GM12878 (cell line): ENCODE measurements around the gene HS6ST3. TPM values are rescaled to one million over a fixed set of nuclear protein-coding genes. Genes with fewer than 3 reads are reported as not detected.

Experiments
- ATAC-seq: fragments of 200-7000 bp; cut with Tn5 transposase; 3 replicates; pipeline ENCODE4 v1.9.1; 2020; ENCODE audit warnings: mild to moderate bottlenecking, moderate library complexity
- BruUV-seq: library from RNA; stranded (reverse); fragments of 400-500 nt; replicated peaks from 2 replicates; lab custom pipeline; 2021; lab: Mats Ljungman, UMichigan
- CTCF ChIA-PET: fragments of 300-600 bp; sonication (Branson Sonifier 250); formaldehyde crosslinking; extraction: SDS; loops from one replicate; lab custom pipeline; 2021; ENCODE audit warnings: inconsistent platforms; lab: Yijun Ruan, JAX
- POLR2A ChIA-PET: fragments of 350-600 bp; formaldehyde crosslinking; extraction: SDS; loops from one replicate; lab custom pipeline; 2021; ENCODE audit warnings: inconsistent platforms; lab: Charles Lee
- RAD21 ChIA-PET: fragments of 300-600 bp; sonication (Branson Sonifier 250); formaldehyde crosslinking; loops from one replicate; lab custom pipeline; 2023; ENCODE audit warnings: antibody characterized with exemption; ENCODE audit not compliant: unreplicated experiment; lab: Charles Lee
- SMC1A ChIA-PET: fragments of 300-600 bp; sonication (Branson Sonifier 250); formaldehyde crosslinking; loops from one replicate; lab custom pipeline; 2023; ENCODE audit not compliant: unreplicated experiment, uncharacterized antibody; lab: Charles Lee
- DNase-seq: peaks from one replicate; pipeline ENCODE4 v3.0.0-alpha.2; 2011; ENCODE audit warnings: low read depth, low spot score
- FAIRE-seq: peaks from 3 replicates; lab custom pipeline; 2011; peaks lifted over from hg19 to GRCh38; lab: Jason Lieb, UNC
- H2AFZ ChIP-seq: 2 replicates; pipeline ENCODE4 v1.6.0; 2011; ENCODE audit warnings: low read depth, low read length, control low read depth; ENCODE audit not compliant: control insufficient read depth
- H3K27ac ChIP-seq: 2 replicates; pipeline ENCODE4 v1.5.1; 2011; ENCODE audit warnings: control low read depth; ENCODE audit not compliant: control insufficient read depth, insufficient read depth
- H3K27me3 ChIP-seq, 2 experiments: replicated peaks in 1 of 2; 2 replicates each; pipeline versions ENCODE4 v1.6.0 to v1.6.1; 2011; ENCODE audit warnings: low read length in 1 of 2; ENCODE audit not compliant: control insufficient read depth in 2 of 2, insufficient read depth in 2 of 2
- H3K36me3 ChIP-seq, 2 experiments: 2 replicates each; pipeline ENCODE4 v1.5.1; 2011; ENCODE audit warnings: low read length in 1 of 2; ENCODE audit not compliant: control insufficient read depth in 2 of 2, insufficient read depth in 2 of 2
- H3K4me1 ChIP-seq: 2 replicates; pipeline ENCODE4 v1.6.1; 2011; ENCODE audit warnings: mild to moderate bottlenecking, low read length, moderate library complexity, mixed read lengths; ENCODE audit not compliant: control insufficient read depth, insufficient read depth
- H3K4me2 ChIP-seq: 2 replicates; pipeline ENCODE4 v1.6.0; 2011; ENCODE audit warnings: control low read depth; ENCODE audit not compliant: control insufficient read depth, insufficient read depth
- H3K4me3 ChIP-seq: fragments of 200-600 bp; sonication (generic); 2 replicates; pipeline ENCODE4 v1.5.1; 2016
- H3K79me2 ChIP-seq: 2 replicates; pipeline ENCODE4 v1.6.0; 2011; ENCODE audit warnings: low read length; ENCODE audit not compliant: control insufficient read depth, insufficient read depth
- H3K9ac ChIP-seq: 2 replicates; pipeline ENCODE4 v1.8.0; 2011; ENCODE audit warnings: low read length, control low read depth, mixed read lengths; ENCODE audit not compliant: control insufficient read depth, insufficient read depth
- H3K9me3 ChIP-seq: replicated peaks from 3 replicates; pipeline ENCODE4 v1.5.1; 2011; ENCODE audit warnings: mild to moderate bottlenecking, low read length; ENCODE audit not compliant: control insufficient read depth, insufficient read depth
- H4K20me1 ChIP-seq: 2 replicates; pipeline ENCODE4 v1.6.0; 2011; ENCODE audit not compliant: control insufficient read depth, insufficient read depth
- BHLHE40 ChIP-seq, 2 experiments: fragments of 450-650 bp in 1 of 2; IDR thresholded peaks; 2 replicates each; pipeline ENCODE4 v1.6.1; 2011 to 2017; ENCODE audit warnings: low read depth in 2 of 2, borderline replicate concordance in 1 of 2, improper control_type of control experiment in 1 of 2, low read length in 1 of 2, mild to moderate bottlenecking in 1 of 2
- BMI1 ChIP-seq: fragments of 450-650 bp; IDR thresholded peaks from 2 replicates; pipeline ENCODE4 v1.6.1; 2016; ENCODE audit warnings: mild to moderate bottlenecking, moderate library complexity, borderline replicate concordance
- CBX3 ChIP-seq: fragments of 200-600 bp; sonication (generic); IDR thresholded peaks from 2 replicates; pipeline ENCODE4 v1.6.1; 2016; ENCODE audit warnings: low read depth, borderline replicate concordance
- RELA ChIP-seq: fragments of 450-650 bp; IDR thresholded peaks from 2 replicates; pipeline ENCODE4 v1.8.0; 2014; ENCODE audit warnings: borderline replicate concordance; ENCODE audit not compliant: partially characterized antibody
- SREBF1 ChIP-seq: IDR thresholded peaks from 2 replicates; pipeline ENCODE4 v1.6.1; 2012; ENCODE audit warnings: mild to moderate bottlenecking, low read length
- ZBED1 ChIP-seq: IDR thresholded peaks from 2 replicates; pipeline ENCODE4 v1.6.1; 2016; ENCODE audit warnings: borderline replicate concordance
- WGBS: methylation state at CpG from one replicate; pipeline ENCODE4 v1.1.6; 2016; ENCODE audit warnings: low lambda C conversion rate; ENCODE audit not compliant: insufficient replicate concordance, insufficient coverage; ENCODE audit errors: missing lambda C conversion rate; 5-methylcytosine and 5-hydroxymethylcytosine counted together
- in situ Hi-C: fragments of 300-500 bp; cut with MboI; formaldehyde crosslinking; loops from 9 replicates; pipeline ENCODE4 v1.14.3; 2018; ENCODE audit warnings: mixed read lengths
- intact Hi-C: fragments of 100-400 bp; cut with micrococcal nuclease; formaldehyde crosslinking; loops from one replicate; pipeline ENCODE4 v1.14.2; 2022; ENCODE audit not compliant: unreplicated experiment
- polyA plus RNA-seq, 11 experiments: library from polyadenylated mRNA; depleted of rRNA in 4 of 11; unstranded in 6 of 11; stranded (reverse) in 5 of 11; fragments of >200 nt; fragmentation: Nextera tagmentation in 4 of 11; fragmentation: Illumina TruSeq in 1 of 11; extraction: Ambion mirVana in 4 of 11; extraction: Trizol in 1 of 11; gene quantifications; 1 replicate in 1 of 11; 2 replicates in 10 of 11; pipeline versions ENCODE4 v1.2.1 to v1.2.3, GENCODE V29; 2011 to 2016; ENCODE audit warnings: inconsistent platforms in 2 of 11, missing spikeins in 2 of 11, low read depth in 1 of 11
- total RNA-seq, 4 experiments: library from RNA; depleted of rRNA in 3 of 4; stranded (reverse); fragments of >200 nt in 3 of 4; fragmentation: Illumina TruSeq in 1 of 4; extraction: Trizol in 1 of 4; gene quantifications; 2 replicates each; pipeline versions ENCODE4 v1.2.1 to v1.2.3, GENCODE V29; 2013 to 2021

The HS6ST3 gene
- total and polyA plus RNA-seq, 10 of the 15 experiments (the other 5 are each of a cell fraction or from before 2014, with no cell fraction given) = under 0.01 to 2.9 TPM; not detected in 8

DNA sequence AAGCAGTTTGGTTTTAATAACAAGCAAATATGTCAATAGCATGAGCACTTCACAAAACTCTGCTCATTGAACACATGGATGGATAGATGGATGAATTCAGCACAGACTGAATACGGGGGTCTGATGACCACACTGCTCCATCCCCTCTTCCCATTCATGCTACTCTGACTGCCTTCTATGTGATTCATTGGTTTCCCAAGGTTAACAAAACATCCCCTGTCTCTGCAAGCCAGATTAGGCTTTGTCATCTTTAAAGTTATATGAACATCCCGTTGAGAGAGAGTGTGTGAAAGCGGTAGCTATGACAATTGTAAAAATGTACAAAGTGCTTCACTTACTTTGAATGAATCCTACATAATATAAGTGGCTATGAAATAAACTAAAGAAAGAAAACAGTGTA is 651.9 kb downstream of the HS6ST3 start:
- Histone ChIP-seq H3K9me3 (no peaks in the 10 kb centered on the region), H3K4me3 (no peak overlapping the region), H3K4me1 (no peaks in the 10 kb centered on the region), H2AFZ (no peak overlapping the region), H3K79me2 (no peaks in the 10 kb centered on the region), H4K20me1 (no peaks in the 10 kb centered on the region), H3K9ac (no peak overlapping the region), H3K4me2 (no peak overlapping the region), H3K27ac (no peak overlapping the region), H3K27me3 (no peaks in the 10 kb centered on the region), H3K36me3 (no peaks in the 10 kb centered on the region)
- WGBS = 27% methylated on average over 3 of the region's 3 CpGs
- in situ Hi-C loops = no loop called here
- FAIRE-seq = no peak
- intact Hi-C loops = no loop called here
- TF ChIP-seq SREBF1 = no peak
- no peak for ATAC-seq
- POLR2A ChIA-PET = no interaction called here
- DNase-seq = no peak
- RAD21 ChIA-PET = no interaction called here
- CTCF ChIA-PET = interaction anchor here (0.6 kb wide), 1 partner anchor 22 kb away, joined by 3 read pairs; no protein-coding TSS in a partner anchor
- SMC1A ChIA-PET = no interaction called here
- BruUV-seq = no TSS peak

DNA sequence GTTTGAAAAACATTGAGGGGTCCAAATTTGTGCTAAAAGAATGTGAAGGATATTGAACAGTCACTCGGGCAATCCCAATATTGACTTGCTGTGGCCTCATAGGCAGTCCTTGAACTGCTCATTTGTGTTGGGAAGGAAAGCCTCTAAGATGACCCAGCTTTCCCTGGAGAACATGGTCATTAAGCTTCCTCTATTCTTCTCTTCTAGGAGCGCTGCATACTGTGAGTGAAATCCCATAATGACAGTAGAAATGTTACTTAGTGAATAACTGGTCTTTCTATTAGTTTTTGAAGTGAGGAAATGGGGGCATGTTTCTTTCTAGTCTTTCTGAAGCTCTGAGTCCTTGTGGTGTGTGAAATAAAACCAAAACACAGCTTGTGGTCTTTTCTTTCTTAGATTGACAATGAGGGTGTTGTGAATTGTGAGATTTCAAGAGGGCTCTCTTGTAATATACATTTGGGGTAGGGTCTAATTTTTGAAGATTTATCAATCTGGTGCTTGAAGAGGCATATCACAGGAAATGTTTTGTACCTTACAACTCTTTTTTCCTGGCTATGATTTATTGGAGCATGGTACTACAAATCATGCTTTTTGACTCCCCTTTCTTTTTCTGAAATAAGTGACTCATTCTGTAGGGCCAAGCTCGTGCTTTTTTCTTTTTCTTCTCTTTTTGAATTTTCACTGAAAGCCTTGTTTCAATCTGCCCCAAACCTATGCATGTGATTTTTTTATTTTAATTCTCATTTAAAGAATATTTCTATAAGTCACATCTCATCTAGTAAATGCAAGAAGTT is 653.6 kb downstream of the HS6ST3 start:
- CTCF ChIA-PET = no interaction called here
- H3K36me3 ChIP-seq = no peaks in the 10 kb centered on the region
- BruUV-seq = no TSS peak
- WGBS = 0% methylated on average over 3 of the region's 3 CpGs
- no peak overlapping the region for H3K9ac ChIP-seq
- intact Hi-C loops = no loop called here
- TF ChIP-seq BMI1 (no peak), ZBED1 (no peak), BHLHE40 (IDR thresholded peaks at IDR 0.05; ENCODE audit: borderline replicate concordance in 1 of 2, low read depth in 2 of 2, low read length in 1 of 2) (no peak), CBX3 (no peak), RELA (no peak)
- TF ChIP-seq, all 136 proteins: peak for 0
- H3K27me3 ChIP-seq = no peaks in the 10 kb centered on the region
- no peak for FAIRE-seq
- RAD21 ChIA-PET = no interaction called here
- no peaks in the 10 kb centered on the region for H3K4me1 ChIP-seq
- H4K20me1 ChIP-seq = no peaks in the 10 kb centered on the region
- no peak for DNase-seq
- H3K9me3 ChIP-seq = no peaks in the 10 kb centered on the region
- H3K4me2 ChIP-seq = no peak overlapping the region
- SMC1A ChIA-PET = no interaction called here
- ATAC-seq = no peak
- POLR2A ChIA-PET = no interaction called here
- no peak overlapping the region for H3K4me3 ChIP-seq
- no peak overlapping the region for H2AFZ ChIP-seq
- H3K27ac ChIP-seq = no peak overlapping the region
- in situ Hi-C loops = no loop called here
- H3K79me2 ChIP-seq = no peaks in the 10 kb centered on the region
